Measurements from ENCODE around the gene TRDMT1.

TRDMT1 gene

DNA sequence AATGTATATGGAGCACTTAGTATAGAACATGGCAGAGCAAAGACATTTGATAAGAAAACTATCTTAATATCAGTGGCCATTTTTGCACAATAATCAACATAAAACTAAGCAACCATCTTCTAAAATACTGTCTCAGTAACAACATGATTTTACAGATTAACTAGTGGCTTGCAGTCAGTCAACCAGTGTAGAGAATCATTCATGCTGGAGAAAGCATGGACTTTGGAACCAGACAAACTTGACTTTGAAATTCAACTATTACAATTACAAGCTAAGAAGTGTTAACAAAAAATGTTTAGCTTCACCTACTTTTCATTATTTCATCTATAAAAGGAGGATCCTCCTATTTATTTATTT is 99.6 kb downstream of the TRDMT1 start:
- Histone ChIP-seq H3K9me3 (ENCODE audit: control insufficient read depth, insufficient read depth, low read length) (no peaks in the 10 kb centered on the region), H3K79me2 (ENCODE audit: control insufficient read depth, low read length) (no peaks in the 10 kb centered on the region), H3K27me3 (ENCODE audit: control insufficient read depth, low read length) (no peaks in the 10 kb centered on the region), H3F3A (ENCODE audit: control insufficient read depth, insufficient read depth) (no peaks in the 10 kb centered on the region), H3K9me2 (replicated peaks; ENCODE audit: control insufficient read depth, low read length) (no peaks in the 10 kb centered on the region), H3K4me2 (ENCODE audit: low read length) (no peak overlapping the region), H3K36me3 (ENCODE audit: control insufficient read depth, low read length) (no peaks in the 10 kb centered on the region), H4K20me1 (ENCODE audit: control insufficient read depth, insufficient read depth, low read depth, low read length) (no peaks in the 10 kb centered on the region), H3K4me1 (ENCODE audit: control insufficient read depth, low read length) (no peaks in the 10 kb centered on the region), H3K27ac (ENCODE audit: low read depth, low read length) (no peak overlapping the region), H3K4me3 (ENCODE audit: low read length) (no peak overlapping the region)
- TF ChIP-seq CTCF (IDR thresholded peaks at IDR 0.05; ENCODE audit: low read depth, low read length, poor library complexity, severe bottlenecking): no peak
- TF ChIP-seq EZH2phosphoT487 (IDR thresholded peaks at IDR 0.05; ENCODE audit: borderline replicate concordance, low read length): no peak

GRCh38 chr10:17101257-17101909 is 100.1 kb downstream of the TRDMT1 start:
- Histone ChIP-seq H3F3A (ENCODE audit: control insufficient read depth, insufficient read depth) (no peaks in the 10 kb centered on the region), H4K20me1 (ENCODE audit: control insufficient read depth, insufficient read depth, low read depth, low read length) (no peaks in the 10 kb centered on the region), H3K9me2 (replicated peaks; ENCODE audit: control insufficient read depth, low read length) (no peaks in the 10 kb centered on the region), H3K4me1 (ENCODE audit: control insufficient read depth, low read length) (no peaks in the 10 kb centered on the region), H3K36me3 (ENCODE audit: control insufficient read depth, low read length) (no peaks in the 10 kb centered on the region), H3K4me2 (ENCODE audit: low read length) (no peak overlapping the region), H3K9me3 (ENCODE audit: control insufficient read depth, insufficient read depth, low read length) (no peaks in the 10 kb centered on the region), H3K27me3 (ENCODE audit: control insufficient read depth, low read length) (no peaks in the 10 kb centered on the region), H3K79me2 (ENCODE audit: control insufficient read depth, low read length) (no peaks in the 10 kb centered on the region), H3K4me3 (ENCODE audit: low read length) (no peak overlapping the region), H3K27ac (ENCODE audit: low read depth, low read length) (no peak overlapping the region)
- TF ChIP-seq CTCF (IDR thresholded peaks at IDR 0.05; ENCODE audit: low read depth, low read length, poor library complexity, severe bottlenecking) (no peak), EZH2phosphoT487 (IDR thresholded peaks at IDR 0.05; ENCODE audit: borderline replicate concordance, low read length) (no peak)

GRCh38 chr10:17100586-17100985 is 100.9 kb downstream of the TRDMT1 start:
- Histone ChIP-seq H3K27ac (ENCODE audit: low read depth, low read length) (no peak overlapping the region), H4K20me1 (ENCODE audit: control insufficient read depth, insufficient read depth, low read depth, low read length) (no peaks in the 10 kb centered on the region), H3K36me3 (ENCODE audit: control insufficient read depth, low read length) (no peaks in the 10 kb centered on the region), H3K4me3 (ENCODE audit: low read length) (no peak overlapping the region), H3F3A (ENCODE audit: control insufficient read depth, insufficient read depth) (no peaks in the 10 kb centered on the region), H3K79me2 (ENCODE audit: control insufficient read depth, low read length) (no peaks in the 10 kb centered on the region), H3K4me1 (ENCODE audit: control insufficient read depth, low read length) (no peaks in the 10 kb centered on the region), H3K9me2 (replicated peaks; ENCODE audit: control insufficient read depth, low read length) (no peaks in the 10 kb centered on the region), H3K4me2 (ENCODE audit: low read length) (no peak overlapping the region), H3K27me3 (ENCODE audit: control insufficient read depth, low read length) (no peaks in the 10 kb centered on the region), H3K9me3 (ENCODE audit: control insufficient read depth, insufficient read depth, low read length) (no peaks in the 10 kb centered on the region)
- TF ChIP-seq CTCF (IDR thresholded peaks at IDR 0.05; ENCODE audit: low read depth, low read length, poor library complexity, severe bottlenecking) (no peak), EZH2phosphoT487 (IDR thresholded peaks at IDR 0.05; ENCODE audit: borderline replicate concordance, low read length) (no peak)

All from DOHH2 (cell line).